Stimulated activated CD4-positive, alpha-beta T cell treated with anti-CD3 and anti-CD28 coated beads, TNF-alpha, amount 100 ng/mL, for 24 hours (primary cell): Measurements from ENCODE around the gene PLXNB3.
A peak's percentile ranks its signal among the peaks of the same experiment; 100 is the strongest.
"Not testable (repeated sequence)": the region's sequence is repeated elsewhere in the genome, so short reads cannot be mapped to it uniquely, and the experiment has no call there.

Experiments
- DNase-seq, 3 experiments: peaks; one replicate each; pipeline ENCODE4 v3.0.0-alpha.2; 2020; ENCODE audit warnings: low read depth in 3 of 3

Gene PLXNB3

DNA sequence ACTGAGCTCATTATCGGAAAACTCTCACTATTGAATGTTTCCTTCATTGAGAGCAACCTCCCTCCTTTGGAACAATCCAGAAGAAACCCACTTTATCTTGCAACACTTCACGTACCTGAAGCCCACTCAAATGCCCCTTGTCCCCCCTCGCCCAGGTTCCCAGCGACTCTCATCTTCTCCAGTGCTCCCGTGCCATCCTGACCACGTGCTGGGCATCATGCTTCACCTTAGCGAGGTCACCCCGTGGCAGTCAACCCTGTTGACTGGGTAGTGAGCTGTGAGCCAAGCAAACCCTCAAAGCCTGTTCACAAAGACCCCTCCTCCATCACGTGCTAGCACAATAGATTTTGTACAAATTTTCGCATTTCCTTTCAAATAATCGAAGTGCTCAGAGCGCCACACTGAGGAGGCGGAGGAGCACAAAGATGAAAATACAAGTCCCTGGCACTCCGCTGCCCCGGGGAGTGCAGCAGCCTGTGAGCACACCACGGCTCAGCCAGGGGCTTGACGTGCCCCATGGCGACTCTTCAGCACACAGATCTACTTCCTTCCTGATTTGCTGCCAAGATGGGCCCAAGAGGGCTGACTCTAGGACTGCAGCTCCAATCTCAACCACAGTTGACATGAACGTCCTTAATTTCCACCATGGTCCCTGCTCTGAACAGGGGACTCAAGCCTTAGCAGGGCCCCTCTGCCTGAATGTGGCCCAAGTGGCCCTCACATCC lies 50.7 kb downstream of the PLXNB3 start:
- DNase-seq: no peak

DNA sequence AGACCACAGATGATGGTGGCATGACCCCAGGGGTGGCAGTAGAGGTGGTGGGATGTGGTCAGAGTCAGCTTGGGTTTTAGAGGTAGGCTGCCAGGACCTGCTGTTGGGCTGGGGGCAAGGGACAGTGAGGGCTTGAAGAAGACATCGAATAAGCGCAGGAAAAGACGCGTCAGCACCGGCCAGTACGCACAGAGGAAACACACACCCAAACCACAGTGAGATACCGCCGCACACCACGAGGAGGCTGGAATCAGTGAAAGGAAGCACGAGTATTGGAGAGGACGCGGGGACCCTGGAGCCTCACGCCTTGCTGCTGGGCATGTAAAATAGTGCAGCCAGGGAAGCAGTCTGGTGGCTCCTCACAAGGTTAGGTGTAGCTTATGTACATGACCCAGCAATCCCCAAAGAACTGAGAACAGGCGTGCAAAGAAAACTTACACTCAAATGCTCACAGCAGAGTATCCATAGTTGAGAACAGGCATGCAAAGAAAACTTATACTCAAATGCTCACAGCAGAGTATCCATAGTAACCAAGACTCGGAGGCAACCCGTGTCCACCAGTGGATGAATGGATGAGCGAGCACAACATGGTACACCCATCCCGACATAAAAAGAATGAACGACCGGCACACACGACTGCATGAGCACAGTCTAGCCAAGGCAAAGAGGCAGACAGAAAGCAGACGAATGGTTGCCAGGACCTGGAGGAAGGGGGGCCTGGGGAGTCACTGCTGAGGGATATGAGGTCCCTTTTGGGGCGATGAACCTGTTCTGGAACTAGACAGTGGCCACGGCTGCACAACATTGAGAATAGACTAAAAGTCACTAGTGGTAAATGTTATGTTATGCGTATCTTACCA lies 53.0 kb downstream of the PLXNB3 start:
- peak in 1 of 3 experiments; percentile 38 for DNase-seq

DNA sequence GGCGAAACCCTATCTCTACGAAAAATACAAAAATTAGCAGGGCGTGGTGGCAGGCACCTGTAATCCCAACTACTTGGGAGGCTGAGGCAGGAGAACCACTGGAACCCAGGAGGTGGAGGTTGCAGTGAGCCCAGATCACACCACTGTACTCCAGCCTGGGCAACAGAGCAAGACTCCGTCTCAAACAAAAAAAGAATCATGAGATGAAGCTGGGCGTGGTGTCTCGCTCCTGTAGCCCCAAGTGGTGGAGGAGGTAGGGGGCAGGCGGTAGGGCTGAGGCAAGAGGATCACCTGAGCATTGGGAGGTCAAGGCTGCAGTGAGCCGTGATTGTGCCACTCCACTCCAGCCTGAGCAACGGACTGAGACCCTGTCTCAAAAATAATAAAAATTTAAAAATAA lies 54.0 kb downstream of the PLXNB3 start:
- not testable (repeated sequence) for DNase-seq

DNA sequence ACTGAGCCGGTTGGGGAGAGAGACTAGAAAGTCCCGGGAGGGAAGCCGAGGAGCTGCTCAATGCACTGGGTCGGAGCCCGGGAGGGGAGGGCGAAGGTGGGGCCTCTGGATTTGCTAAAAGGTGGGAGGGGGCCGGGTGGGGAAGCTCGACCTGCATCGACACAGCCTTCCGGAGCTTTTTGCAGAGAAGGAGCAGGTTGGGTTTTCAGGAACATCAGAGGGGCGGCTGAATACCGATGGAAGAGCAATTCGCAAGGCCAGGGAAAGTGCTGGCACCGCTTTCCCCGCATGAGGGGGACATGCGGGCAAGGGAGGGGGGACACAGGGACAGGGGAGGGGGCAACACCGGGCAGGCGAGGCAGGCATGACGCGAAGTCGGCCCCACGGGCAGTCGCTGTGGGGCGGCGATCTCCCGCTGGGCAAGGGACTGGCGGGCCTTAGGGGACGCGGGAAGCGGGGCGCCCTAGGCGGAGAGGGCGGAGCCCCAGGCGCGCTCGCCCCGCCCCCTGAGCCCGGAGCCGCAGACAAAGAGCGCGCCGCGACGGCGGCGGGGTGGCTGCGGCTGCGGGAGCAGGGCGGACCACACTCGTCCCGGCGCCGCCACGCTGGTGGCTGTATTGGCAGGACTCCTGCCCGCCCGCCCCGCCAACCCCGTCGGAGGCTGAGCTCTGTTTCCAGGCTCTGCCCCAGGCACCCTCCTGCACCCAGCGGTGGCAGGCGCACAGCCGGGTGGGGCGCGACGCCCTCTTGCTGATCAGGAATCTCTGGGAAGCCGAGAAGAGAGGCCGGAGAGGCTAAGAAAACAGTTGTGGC lies 54.7 kb downstream of the PLXNB3 start:
- DNase-seq: peak in 1 of 3 experiments; percentile 51

DNA sequence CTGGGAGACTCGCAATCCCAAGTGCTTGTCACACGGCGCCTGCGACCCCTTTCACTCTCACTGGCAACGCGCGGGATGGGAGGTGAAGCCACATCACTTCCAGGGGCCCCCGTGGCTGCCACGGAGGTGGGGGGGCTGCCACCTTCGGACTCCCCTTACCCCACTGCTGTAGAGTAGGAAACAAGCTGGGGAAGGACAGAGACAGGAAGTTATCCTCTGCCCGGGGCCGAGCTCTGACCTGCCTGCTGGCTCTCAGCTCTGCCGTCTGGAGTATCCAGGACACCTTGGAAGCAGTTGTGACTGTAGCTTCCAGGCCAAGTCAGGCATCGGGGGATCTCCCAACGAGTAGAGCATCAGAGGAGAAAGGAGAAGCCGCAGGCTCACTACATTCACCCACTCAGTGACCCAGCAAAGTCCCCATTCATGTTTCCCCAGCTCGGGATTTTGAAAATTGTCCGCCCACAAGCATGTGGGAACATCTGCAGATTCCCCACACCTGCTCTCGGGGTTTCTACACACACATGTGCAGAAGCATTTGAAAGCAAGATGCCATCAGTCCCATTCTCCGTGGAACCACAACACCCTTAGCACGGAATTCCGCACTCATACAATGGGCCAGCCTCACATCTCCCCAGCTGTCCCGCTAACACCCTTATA lies 55.5 kb downstream of the PLXNB3 start:
- DNase-seq: no peak

DNA sequence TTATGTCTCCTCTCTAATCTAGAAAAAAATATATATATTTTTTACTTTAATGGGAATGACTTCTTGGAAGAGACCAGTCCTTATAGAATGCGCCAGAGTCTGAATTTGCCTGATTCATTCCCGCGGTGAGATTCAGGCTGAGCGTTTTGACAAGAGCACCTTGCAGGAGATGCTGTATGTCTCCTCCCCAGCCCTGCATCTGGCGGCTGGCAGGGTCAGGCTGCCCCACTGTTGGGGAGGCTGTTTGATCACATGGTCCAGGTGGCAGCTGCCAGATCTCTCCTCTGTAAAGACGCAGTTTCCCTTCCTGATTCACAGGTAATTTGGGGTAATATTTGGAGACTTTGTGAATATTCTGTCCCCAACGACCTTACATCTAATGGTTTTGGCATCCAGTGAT lies 56.6 kb downstream of the PLXNB3 start:
- no peak for DNase-seq

DNA sequence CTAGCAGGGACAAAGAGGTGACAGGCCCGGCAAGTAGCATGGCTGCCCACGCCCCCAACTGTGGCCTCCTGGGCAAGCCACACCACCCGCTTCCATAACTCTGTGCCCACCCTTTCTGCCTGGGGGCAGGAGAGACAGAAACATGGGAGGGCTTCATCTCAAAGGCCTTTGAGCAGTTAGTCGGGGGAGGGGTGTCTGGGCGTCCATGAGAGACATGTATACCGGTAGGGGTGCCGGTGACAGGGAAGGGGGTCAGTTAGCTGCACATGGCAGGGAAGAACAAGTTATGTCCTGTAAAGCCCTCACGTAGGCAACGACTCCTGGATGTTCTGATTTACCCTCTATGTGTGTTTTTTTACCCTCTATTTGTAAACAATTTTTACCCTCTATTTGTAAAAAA lies 57.0 kb downstream of the PLXNB3 start:
- DNase-seq: no peak

DNA sequence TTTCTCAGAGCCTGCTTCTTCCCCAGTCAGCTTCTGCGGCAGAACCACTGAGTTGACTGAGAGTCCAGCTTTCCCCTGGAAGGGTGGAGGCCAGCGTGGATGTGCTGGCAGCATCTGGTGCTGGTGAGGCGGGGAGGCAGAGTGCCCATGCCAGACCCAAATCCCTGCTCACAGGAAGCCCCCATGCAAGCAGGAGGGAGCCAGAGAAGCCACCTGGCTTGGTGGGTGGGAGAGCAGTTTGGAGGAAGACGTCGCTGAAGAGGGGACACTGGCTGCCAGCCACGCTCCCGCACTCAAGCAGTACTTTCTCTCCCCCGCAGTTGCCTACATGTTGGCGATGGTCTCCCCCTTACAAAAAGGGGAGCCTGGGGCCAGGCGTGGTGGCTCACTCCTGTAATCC lies 60.3 kb downstream of the PLXNB3 start:
- no peak for DNase-seq

DNA sequence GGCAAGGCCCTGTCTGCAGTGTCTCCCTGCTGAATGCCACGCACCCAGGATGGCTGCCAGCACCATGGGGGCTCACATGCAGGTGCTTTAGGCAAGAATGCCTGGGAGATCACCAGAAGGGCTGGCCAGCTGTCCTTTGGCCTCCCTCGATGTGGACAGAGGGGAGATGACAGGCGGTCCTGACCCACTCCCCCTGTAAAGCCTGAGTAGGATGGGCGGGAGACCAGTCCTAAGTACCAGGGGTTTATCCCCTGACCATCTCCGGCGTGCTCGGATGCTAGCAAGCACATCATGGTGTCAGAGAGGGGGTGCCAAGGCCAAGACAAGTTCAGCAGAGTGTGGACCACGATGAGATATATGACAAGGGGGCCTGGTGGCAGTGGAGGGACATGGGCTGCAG lies 61.0 kb downstream of the PLXNB3 start:
- DNase-seq: no peak
